CD4-positive, alpha-beta T cell treated with Interleukin-6 at 100 ng/mL for 8 hours (primary cell): ENCODE results near the gene RHBDD3.

Source experiments
- DNase-seq: peaks from one replicate; pipeline ENCODE4 v3.0.0-alpha.2; 2020; ENCODE audit warnings: mixed read lengths, low spot score

The RHBDD3 gene

DNA sequence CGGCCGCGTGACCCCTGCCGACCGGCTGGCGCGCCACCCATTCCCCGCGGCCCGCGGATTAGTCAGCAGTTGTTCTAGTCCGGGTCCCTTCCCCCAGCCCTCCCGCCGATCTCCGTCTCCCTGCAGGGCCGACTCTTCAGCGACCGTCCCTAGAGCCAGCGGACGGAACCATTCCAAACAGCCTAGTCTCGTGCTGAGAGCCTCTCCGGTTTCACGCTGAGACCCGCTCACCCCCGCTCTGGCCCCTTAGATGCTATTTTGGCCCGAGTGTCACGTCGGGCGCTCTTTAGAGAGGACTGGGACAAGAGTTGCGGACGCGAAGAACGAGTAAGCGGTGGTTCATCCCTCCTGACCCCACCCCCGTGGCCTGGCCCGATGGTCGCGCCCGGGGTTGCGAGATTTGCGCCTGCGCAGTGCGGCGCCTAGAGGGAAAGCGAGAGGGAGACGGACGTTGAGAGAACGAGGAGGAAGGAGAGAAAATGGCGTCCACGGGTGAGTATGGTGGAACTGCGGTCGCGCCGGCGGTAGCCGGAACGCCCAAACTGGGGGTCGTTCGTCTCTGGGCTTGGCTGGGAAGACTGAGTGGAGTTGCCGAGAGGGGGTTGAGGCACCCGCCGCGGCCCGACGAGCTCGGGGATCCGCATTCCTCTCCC, at the start of gene RHBDD3, which contains the start of gene EWSR1:
Gene RHBDD3, minus strand, starts transcription at position 124 of the 653 bp plus-strand sequence. CDS start 2,355 bp downstream, outside the sequence.
Gene EWSR1, plus strand, starts transcription at position 411 of the 653 bp plus-strand sequence. Its CDS starts 69 bp downstream, at position 480.
- DNase-seq: peak; percentile 93

DNA sequence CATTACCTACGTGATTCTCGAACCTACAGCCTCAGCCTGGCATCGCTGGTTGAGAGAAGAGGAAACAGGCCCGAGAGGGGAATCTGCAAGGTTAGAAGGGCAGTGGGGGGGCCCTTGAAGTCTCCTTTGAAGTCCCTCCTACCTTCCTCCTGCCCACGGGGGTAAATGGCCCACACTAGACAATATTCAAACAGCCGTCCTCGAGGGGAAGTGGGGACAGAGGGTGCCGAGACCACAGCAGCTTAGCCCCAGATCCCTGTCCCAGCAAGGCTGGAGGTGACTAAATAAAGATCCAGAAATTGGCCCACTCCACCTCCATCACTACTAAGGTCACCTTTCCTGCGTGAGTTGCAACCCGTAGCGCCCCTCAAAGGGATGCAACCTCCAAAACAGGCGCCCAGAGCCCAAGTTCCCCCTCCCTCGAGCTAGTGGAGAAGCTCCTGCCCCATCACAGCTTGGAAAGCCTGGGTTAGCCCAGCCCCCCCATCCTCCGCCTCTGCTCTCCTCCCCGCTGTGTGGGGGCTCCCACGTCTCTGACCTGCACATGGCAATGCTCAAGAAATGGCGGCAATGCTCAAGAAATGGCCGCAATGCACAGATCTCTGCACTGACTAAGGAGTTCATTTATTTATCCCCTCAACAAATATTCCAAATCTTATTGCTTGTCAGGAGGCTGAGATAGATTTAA, 48.5 kb upstream of the RHBDD3 start:
- no peak for DNase-seq

DNA sequence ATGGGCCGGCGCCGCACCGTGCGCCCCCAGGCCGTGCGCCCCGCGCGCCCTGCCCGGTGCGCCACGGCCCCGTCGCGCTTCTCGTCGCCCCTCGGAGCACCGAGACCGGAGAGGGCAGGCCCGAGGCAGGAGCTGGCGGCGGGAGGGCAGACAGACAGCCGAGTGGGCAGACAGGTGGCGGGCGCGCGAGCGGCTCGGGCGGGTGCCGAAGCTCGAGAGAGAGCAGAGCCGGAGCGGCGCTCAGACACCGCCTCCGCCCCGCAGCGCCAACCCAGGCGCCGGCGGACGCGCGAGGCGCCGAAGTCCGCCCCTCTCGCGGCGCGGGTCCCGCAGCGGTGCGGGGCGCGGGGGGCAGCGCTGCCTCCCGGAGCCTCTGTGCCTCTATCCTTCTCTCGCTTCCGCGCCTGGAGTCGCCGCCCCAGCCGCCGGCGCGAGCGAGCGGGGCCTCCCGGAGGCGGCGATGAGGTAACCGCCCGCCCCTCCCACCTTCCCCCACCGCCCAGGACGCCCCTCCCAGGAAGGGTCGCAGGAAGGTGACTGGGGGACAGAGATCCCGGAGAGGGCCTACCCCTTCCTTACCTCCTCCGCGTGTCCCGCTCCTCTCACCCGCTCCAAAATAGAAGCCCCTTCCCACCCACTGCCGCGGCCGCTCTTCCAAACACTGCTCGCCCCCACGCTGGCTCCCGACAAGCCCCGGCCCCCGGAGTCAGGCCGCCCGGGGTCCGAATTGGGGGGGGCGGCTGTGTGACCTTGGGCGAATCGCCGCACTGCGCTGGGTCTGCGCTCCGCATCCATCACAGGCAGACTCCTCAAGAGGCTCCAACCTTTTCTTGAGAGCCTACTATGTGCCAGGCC, 47.7 kb upstream of the RHBDD3 start, which contains the start of gene RASL10A:
Gene RASL10A, minus strand, starts transcription at position 412 of the 855 bp plus-strand sequence. CDS start 451 bp downstream, outside the sequence.
- DNase-seq: no peak

GRCh38 chr22:29314537-29315285, 46.9 kb upstream of the RHBDD3 start:
- DNase-seq: no peak

- DNase-seq: no peak
These were observed 46.0 kb upstream of the RHBDD3 start for GRCh38 chr22:29313576-29314466.

DNA sequence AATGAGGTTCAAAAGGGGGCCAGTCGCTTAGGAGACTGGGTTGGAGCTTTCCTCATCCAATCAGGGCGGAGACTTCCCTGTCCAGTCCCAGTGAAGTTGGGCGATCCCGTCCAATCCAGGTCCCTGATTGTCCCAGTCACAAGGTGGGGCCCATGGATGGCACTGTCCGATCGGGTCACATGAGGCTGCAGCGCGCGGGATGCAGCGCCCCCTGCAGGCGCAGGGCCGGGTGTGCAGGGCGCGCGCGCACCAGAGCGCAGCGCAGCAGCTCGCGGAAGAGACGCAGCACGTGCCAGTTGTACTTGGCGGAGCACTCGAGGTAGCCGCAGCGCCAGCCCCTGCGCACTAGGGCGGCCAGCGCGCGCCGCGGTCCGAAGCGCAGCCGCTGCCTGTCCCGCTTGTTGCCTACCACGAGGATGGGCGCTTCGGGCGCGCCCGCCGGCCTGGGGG, 45.4 kb upstream of the RHBDD3 start:
- DNase-seq: no peak

- no peak for DNase-seq
These were observed 44.7 kb upstream of the RHBDD3 start for GRCh38 chr22:29312218-29313125.

DNA sequence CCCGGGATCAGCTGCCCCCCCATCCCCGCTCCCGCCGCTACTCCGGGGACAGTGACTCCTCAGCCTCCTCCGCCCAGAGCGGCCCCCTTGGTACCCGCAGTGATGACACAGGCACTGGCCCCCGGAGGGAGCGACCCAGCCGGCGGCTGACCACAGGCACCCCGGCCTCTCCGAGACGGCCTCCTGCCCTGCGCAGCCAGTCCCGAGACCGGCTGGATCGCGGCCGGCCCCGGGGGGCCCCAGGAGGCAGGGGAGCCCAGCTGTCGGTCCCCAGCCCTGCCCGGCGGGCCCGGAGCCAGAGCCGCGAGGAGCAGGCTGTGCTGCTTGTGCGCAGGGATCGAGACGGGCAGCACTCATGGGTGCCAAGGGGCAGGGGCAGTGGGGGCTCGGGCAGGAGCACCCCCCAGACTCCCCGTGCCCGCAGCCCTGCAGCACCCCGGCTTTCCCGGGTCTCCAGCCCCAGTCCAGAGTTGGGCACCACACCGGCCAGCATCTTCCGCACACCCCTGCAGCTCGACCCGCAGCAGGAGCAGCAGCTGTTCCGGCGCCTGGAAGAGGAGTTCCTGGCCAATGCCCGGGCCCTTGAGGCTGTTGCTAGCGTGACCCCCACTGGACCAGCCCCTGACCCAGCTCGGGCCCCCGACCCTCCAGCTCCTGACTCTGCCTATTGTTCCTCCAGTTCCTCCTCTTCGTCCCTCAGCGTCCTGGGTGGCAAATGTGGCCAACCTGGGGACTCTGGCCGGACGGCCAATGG, 43.9 kb upstream of the RHBDD3 start:
- no peak for DNase-seq

- peak; percentile 37 for DNase-seq
These were observed 43.1 kb upstream of the RHBDD3 start for GRCh38 chr22:29310863-29311339.

DNA sequence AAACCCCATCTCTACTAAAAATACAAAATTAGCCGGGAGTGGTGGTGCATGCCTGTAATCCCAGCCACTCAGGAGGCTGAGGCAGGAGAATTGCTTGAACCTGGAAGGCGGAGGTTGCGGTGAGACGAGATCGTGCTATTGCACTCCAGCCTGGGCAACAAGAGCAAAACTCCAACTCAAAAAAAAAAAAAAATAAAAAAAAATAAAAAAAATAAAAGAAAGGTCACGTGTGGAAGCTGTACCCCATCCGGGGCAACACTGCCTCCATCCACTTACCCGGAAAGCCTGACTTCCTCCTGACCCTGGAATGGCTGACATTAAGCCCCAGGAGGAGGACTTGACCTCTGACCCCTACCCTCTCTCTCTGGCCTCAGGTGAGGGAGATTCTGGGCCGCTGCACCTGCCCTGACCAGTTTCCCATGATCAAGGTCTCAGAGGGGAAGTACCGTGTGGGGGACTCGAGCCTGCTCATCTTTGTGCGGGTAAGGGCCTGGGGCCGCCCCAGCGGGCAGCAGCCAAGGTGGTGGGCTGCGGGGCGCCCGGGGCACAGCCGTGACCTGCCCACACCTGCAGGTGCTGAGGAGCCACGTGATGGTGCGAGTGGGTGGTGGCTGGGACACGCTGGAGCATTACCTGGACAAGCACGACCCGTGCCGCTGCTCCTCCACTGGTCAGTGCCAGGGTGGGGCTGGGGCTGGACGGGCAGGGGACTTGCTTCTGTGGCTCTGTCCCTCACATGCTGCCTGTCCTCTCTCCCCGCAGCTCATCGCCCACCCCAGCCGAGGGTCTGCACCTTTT, 42.5 kb upstream of the RHBDD3 start:
- DNase-seq: no peak

DNA sequence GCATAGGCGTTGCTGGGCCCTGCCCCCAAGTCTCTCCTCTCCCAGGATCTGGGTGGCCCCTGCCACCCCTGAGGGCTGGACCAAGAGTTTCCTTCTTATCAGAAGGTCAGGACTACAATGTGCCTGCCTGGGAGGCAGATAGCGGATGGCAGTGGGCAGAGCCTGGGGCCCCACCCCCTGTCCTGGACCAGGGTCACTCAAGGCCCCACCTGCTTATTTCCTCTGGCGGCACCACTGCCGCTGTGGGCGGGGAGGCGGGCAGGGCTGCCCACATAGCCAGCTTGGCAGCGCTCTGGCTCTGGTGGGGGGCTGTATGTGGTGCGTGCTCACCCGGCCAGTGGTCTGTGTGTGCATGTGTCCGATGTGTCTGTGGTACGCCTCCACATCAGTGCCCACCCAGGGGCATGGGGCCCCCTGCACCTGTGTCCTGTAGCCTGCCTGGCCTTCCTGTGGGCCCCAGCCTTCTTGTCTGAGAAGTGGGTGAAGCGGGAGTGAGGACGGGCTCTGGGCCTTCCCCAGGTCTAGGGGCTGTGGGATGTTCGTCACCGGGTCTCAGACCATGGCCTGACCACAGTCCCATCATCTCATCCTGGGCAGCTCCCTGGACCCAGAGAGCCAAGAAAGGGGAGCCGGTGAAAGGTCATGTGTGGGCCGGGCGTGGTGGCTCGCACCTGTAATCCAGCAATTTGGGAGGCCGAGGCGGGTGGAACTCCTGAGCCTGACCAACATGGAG, 41.7 kb upstream of the RHBDD3 start:
- DNase-seq: no peak

DNA sequence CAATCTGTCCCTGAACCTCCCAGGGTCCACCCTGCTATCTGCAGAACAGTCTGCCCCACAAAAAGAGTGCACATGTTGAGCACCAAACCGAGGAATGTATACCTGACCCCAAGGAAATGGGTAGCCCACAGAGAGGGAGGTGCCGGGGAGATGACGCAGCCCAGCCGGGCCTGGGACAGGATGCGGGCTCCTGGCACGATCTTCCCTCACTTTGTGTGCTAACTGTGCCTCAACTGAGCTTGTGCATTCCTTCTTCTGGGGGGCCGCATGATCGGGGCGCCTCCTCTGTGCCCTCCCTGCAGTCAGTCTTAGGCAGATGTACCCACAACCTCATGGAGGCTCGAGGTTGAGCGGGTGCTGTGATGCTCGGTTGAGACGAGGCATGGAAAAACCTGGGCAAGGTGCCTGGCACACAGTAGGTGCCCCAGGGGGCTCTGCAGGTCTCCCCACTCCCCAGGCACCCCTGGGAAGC, 41.0 kb upstream of the RHBDD3 start:
- DNase-seq: no peak

DNA sequence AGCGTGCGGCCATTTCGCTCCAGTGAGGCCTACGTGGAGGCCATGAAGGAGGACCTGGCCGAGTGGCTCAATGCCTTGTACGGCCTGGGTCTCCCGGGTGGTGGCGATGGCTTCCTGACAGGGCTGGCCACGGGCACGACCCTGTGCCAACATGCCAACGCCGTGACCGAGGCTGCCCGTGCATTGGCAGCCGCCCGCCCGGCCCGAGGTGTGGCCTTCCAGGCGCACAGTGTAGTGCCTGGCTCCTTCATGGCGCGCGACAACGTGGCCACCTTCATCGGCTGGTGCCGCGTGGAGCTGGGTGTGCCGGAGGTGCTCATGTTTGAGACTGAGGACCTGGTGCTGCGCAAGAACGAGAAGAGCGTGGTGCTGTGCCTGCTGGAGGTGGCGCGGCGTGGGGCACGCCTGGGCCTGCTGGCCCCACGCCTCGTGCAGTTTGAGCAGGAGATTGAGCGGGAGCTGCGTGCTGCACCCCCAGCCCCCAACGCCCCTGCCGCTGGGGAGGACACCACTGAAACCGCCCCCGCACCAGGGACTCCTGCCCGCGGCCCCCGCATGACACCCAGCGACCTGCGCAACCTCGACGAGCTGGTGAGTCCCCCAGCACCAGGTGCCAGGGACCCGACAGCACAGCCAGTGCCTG, 40.5 kb upstream of the RHBDD3 start:
- no peak for DNase-seq

- DNase-seq: no peak
These were observed 39.9 kb upstream of the RHBDD3 start for GRCh38 chr22:29307596-29308147.

GRCh38 chr22:29306835-29307595, 39.2 kb upstream of the RHBDD3 start:
- no peak for DNase-seq
